ENCODE measurements around the gene CNIH3. TPM values are rescaled to one million over a fixed set of nuclear protein-coding genes. Genes with fewer than 3 reads are reported as not detected.

CNIH3 gene
- total and polyA plus RNA-seq, 2 of the 4 experiments (the other 2 are of a cell fraction) = 2.0 to 2.9 TPM

DNA sequence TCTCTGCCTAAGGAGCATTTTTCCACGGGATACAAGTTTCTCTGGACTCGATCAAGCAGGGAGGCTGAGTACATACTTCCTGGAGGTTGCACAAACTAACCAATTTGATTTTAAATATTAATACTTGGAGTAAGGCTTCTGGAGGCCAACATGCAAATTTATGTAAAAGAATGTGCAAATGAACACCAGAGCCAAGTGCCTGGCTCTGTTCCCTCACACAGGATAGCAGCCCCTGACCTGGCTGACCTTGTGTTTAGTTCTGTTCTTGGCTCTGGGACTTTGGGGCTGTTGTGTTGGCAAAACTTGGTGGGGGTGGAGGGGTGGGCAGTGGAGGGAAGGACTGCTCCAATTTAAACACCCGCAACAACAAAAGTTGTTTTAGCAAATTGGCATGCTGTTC, 34.2 kb downstream of the CNIH3 start:
- no peak overlapping the region for H3K23ac ChIP-seq (ENCODE audit: low read depth, low read length)
- H2BK15ac ChIP-seq (ENCODE audit: low read depth, low read length) = no peak overlapping the region
- no peak overlapping the region for H3K14ac ChIP-seq (replicated peaks; ENCODE audit: low read depth, low read length)
- in situ Hi-C loops (cut with MboI; ENCODE audit: low sequenced_read_pairs) (no loop called here), intact Hi-C loops (cut with micrococcal nuclease) (loop anchor here (5.0 kb wide), 1 partner anchor 272 kb away; no protein-coding TSS in a partner anchor), dilution Hi-C loops (cut with HindIII; ENCODE audit: low sequenced_read_pairs, unreplicated experiment) (no loop called here)
- no peak for DNase-seq
- CTCF ChIA-PET = no interaction called here
- no peak overlapping the region for H3K4me3 ChIP-seq (ENCODE audit: insufficient read depth, low read depth, low read length)
- no CpG with 5 or more reads among the region's 3 CpGs for WGBS, 2 experiments (ENCODE audit: extremely low coverage in 2 of 2, insufficient read length in 1 of 2)
- H4K5ac ChIP-seq (ENCODE audit: low read depth, low read length) = no peak overlapping the region
- H3K27ac ChIP-seq (ENCODE audit: insufficient read depth, low read length) = no peak overlapping the region
- H3K9ac ChIP-seq (ENCODE audit: low read depth, low read length) = no peak overlapping the region
- H3K4me2 ChIP-seq (ENCODE audit: low read depth, low read length) = no peak overlapping the region
- H3K18ac ChIP-seq (ENCODE audit: low read depth, low read length) = no peak overlapping the region
- no peak overlapping the region for H2AFZ ChIP-seq (replicated peaks; ENCODE audit: low read length, poor library complexity)
- no peak overlapping the region for H3K56ac ChIP-seq (ENCODE audit: extremely low read depth, insufficient read depth, low read length)
- no peaks in the 10 kb centered on the region for H3K36me3 ChIP-seq (ENCODE audit: control insufficient read depth, insufficient read depth, low read length)
- H2BK20ac ChIP-seq (ENCODE audit: low read depth, low read length) = no peak overlapping the region
- H2AK5ac ChIP-seq (ENCODE audit: low read depth, low read length) = no peak overlapping the region
- ATAC-seq (ENCODE audit: low read depth) = peak; percentile 9; the same call in 1 of the 2 replicates
- no peaks in the 10 kb centered on the region for H3K27me3 ChIP-seq (ENCODE audit: control insufficient read depth, insufficient read depth, low read length)
- no peak overlapping the region for H3K4ac ChIP-seq (ENCODE audit: low read depth, low read length)
- no peak overlapping the region for H2AK9ac ChIP-seq (replicated peaks; ENCODE audit: low read depth, low read length, poor library complexity)
- no peak overlapping the region for H2BK5ac ChIP-seq (ENCODE audit: low read depth, low read length, poor library complexity, severe bottlenecking)
- H3K9me1 ChIP-seq (ENCODE audit: insufficient read depth, low read length) = peaks cover 12% of the 10 kb centered on the region
- POLR2A ChIA-PET (ENCODE audit: unreplicated experiment) = no interaction called here
- peaks cover 0 to 24% of the 10 kb centered on the region in 2 experiments; a peak in 1 of 4 replicates for H3K79me1 ChIP-seq (ENCODE audit: low read depth in 1 of 2, low read length in 2 of 2)
- H2BK120ac ChIP-seq (ENCODE audit: low read depth, low read length) = no peak overlapping the region
- TF ChIP-seq RCOR1 (IDR thresholded peaks at IDR 0.05; ENCODE audit: insufficient replicate concordance, low read length) = no peak
- no peak for TF ChIP-seq MAZ (IDR thresholded peaks at IDR 0.05; ENCODE audit: borderline replicate concordance, low read depth, low read length)
- no peak for TF ChIP-seq USF2 (IDR thresholded peaks at IDR 0.05; ENCODE audit: low read depth, low read length)
- TF ChIP-seq MAFK (IDR thresholded peaks at IDR 0.05; ENCODE audit: low read depth, low read length) = no peak
- no peak for TF ChIP-seq CEBPB (IDR thresholded peaks at IDR 0.05; ENCODE audit: low read depth, low read length)
- TF ChIP-seq NFE2L2 (IDR thresholded peaks at IDR 0.05; ENCODE audit: low read depth, low read length) = no peak
- TF ChIP-seq, protein P1, sequence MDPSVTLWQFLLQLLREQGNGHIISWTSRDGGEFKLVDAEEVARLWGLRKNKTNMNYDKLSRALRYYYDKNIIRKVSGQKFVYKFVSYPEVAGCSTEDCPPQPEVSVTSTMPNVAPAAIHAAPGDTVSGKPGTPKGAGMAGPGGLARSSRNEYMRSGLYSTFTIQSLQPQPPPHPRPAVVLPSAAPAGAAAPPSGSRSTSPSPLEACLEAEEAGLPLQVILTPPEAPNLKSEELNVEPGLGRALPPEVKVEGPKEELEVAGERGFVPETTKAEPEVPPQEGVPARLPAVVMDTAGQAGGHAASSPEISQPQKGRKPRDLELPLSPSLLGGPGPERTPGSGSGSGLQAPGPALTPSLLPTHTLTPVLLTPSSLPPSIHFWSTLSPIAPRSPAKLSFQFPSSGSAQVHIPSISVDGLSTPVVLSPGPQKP (IDR thresholded peaks at IDR 0.05; ENCODE audit: borderline replicate concordance, low read depth, low read length) = no peak
- no peak for TF ChIP-seq BHLHE40 (IDR thresholded peaks at IDR 0.05; ENCODE audit: low read depth, low read length)
- TF ChIP-seq, protein P2, sequence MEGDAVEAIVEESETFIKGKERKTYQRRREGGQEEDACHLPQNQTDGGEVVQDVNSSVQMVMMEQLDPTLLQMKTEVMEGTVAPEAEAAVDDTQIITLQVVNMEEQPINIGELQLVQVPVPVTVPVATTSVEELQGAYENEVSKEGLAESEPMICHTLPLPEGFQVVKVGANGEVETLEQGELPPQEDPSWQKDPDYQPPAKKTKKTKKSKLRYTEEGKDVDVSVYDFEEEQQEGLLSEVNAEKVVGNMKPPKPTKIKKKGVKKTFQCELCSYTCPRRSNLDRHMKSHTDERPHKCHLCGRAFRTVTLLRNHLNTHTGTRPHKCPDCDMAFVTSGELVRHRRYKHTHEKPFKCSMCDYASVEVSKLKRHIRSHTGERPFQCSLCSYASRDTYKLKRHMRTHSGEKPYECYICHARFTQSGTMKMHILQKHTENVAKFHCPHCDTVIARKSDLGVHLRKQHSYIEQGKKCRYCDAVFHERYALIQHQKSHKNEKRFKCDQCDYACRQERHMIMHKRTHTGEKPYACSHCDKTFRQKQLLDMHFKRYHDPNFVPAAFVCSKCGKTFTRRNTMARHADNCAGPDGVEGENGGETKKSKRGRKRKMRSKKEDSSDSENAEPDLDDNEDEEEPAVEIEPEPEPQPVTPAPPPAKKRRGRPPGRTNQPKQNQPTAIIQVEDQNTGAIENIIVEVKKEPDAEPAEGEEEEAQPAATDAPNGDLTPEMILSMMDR (conservative IDR thresholded peaks at IDR 0.05; ENCODE audit: low read depth, low read length) = no peak
- no peak for TF ChIP-seq FOS (IDR thresholded peaks at IDR 0.05; ENCODE audit: low read depth, low read length)
- TF ChIP-seq RFX5 (IDR thresholded peaks at IDR 0.05; ENCODE audit: low read depth, low read length) = no peak
- no peak for TF ChIP-seq POLR2A (IDR thresholded peaks at IDR 0.05; ENCODE audit: low read depth, low read length)
- TF ChIP-seq RAD21 (IDR thresholded peaks at IDR 0.05; ENCODE audit: low read length) = no peak
- no peak for TF ChIP-seq SMC3 (IDR thresholded peaks at IDR 0.05; ENCODE audit: low read depth, low read length)
- TF ChIP-seq MXI1 (IDR thresholded peaks at IDR 0.05; ENCODE audit: borderline replicate concordance, low read depth, low read length) = no peak
- TF ChIP-seq CHD1 (IDR thresholded peaks at IDR 0.05; ENCODE audit: low read depth, low read length) = no peak
- no peak overlapping the region for H4K8ac ChIP-seq (ENCODE audit: low read depth in 2 of 2, low read length in 2 of 2)
- no peaks in the 10 kb centered on the region for H4K20me1 ChIP-seq (ENCODE audit: insufficient read depth, low read length)
- peaks cover 6% of the 10 kb centered on the region for H3K4me1 ChIP-seq (ENCODE audit: control insufficient read depth, insufficient read depth, low read length)
- no peaks in the 10 kb centered on the region for H3K9me3 ChIP-seq (ENCODE audit: control insufficient read depth, insufficient read depth, low read length)
- H4K91ac ChIP-seq (ENCODE audit: insufficient read depth, low read depth, low read length) = no peak overlapping the region
- BruUV-seq (replicated peaks) = no TSS peak

Data from IMR-90 (cell line).